Esophagus muscularis mucosa (tissue), 4 donors: ENCODE measurements around the gene UGDH. TPM values are rescaled to one million over a fixed set of nuclear protein-coding genes. Genes with fewer than 3 reads are reported as not detected.
"Not testable (repeated sequence)": the region's sequence is repeated elsewhere in the genome, so short reads cannot be mapped to it uniquely, and the experiment has no call there.

Source experiments
- DNase-seq: peaks from one replicate; pipeline ENCODE4 v3.0.0-alpha.2; 2017; ENCODE audit errors: extremely low spot score
- H3K27ac ChIP-seq, 4 donors: fragments of 200-600 bp; sonication (generic); replicated peaks in 1 of 4; 1 replicate in 3 of 4; 2 replicates in 1 of 4; pipeline ENCODE4 v1.5.1; 2016 to 2019; ENCODE audit warnings: mild to moderate bottlenecking in 1 of 4
- H3K27me3 ChIP-seq, 4 donors: fragments of 200-600 bp; sonication (generic); one replicate each; pipeline versions ENCODE4 v1.5.1 to v1.6.0; 2016 to 2019
- H3K36me3 ChIP-seq, 4 donors: fragments of 200-600 bp; sonication (generic); one replicate each; pipeline ENCODE4 v1.5.1; 2016 to 2019
- H3K4me1 ChIP-seq, 4 donors: fragments of 200-600 bp; sonication (generic); one replicate each; pipeline ENCODE4 v1.5.1; 2016 to 2019
- H3K4me3 ChIP-seq, 4 donors: fragments of 200-600 bp; sonication (generic); 1 replicate in 2 of 4; 2 replicates in 2 of 4; pipeline ENCODE4 v1.5.1; 2016 to 2019; ENCODE audit warnings: mild to moderate bottlenecking in 4 of 4, moderate library complexity in 1 of 4
- H3K9me3 ChIP-seq, 4 donors: fragments of 200-600 bp; sonication (generic); 1 replicate in 3 of 4; 2 replicates in 1 of 4; pipeline ENCODE4 v1.5.1; 2016 to 2019
- CTCF ChIP-seq, 3 experiments: fragments of 200-600 bp in 2 of 3; fragments of 450-650 bp in 1 of 3; sonication (generic) in 2 of 3; IDR thresholded peaks; one replicate each; pipeline ENCODE4 v1.5.1; 2017 to 2019; ENCODE audit warnings: antibody characterized with exemption in 3 of 3, mild to moderate bottlenecking in 2 of 3, moderate library complexity in 1 of 3
- EP300 ChIP-seq: sonication (generic); formaldehyde crosslinking; IDR thresholded peaks from one replicate; pipeline ENCODE4 v1.6.1; 2017; ENCODE audit warnings: antibody characterized with exemption
- POLR2A ChIP-seq: fragments of 450-650 bp; IDR thresholded peaks from one replicate; pipeline ENCODE4 v1.6.1; 2017; ENCODE audit warnings: antibody characterized with exemption, moderate library complexity, mild to moderate bottlenecking, low read depth
- POLR2AphosphoS5 ChIP-seq, 2 donors: sonication (generic); formaldehyde crosslinking; IDR thresholded peaks; one replicate each; pipeline ENCODE4 v1.6.1; 2017; ENCODE audit warnings: antibody characterized with exemption in 2 of 2
- WGBS: methylation state at CpG from one replicate; pipeline ENCODE4 v1.1.5; 2018; 5-methylcytosine and 5-hydroxymethylcytosine counted together
- intact Hi-C: fragments of 100-400 bp; cut with DNase I; formaldehyde crosslinking; loops from one replicate; pipeline ENCODE4 v1.15.1; 2023
- total RNA-seq, 4 donors: library from RNA; depleted of rRNA; stranded (reverse); fragments of >200 nt; gene quantifications; one replicate each; pipeline versions ENCODE4 v1.1.0 to v1.2.1, GENCODE V29; 2016

Gene UGDH
- total RNA-seq, 4 donors from 2014 or later: 36.4 to 180 (median 42.1) TPM

DNA sequence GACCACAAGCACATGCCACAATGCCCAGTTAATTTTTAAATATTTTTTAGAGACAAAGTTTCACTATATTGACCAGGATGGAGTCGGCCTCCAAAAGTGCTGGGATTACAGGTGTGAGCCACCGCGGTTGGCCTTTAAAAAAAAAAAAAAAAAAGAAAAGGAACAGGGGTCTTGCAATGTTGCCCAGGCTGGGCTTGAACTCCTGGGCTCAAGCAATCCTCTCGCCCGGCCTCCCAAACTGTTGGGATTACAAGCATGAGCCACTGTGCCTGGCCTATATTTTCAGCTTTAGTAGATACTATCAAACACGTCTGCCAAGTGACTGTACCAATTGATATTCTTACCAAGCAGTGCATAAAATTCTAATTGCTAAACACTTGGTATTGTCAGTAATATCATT, 8.8 kb downstream of the UGDH start:
- no peak for DNase-seq
- Histone ChIP-seq H3K9me3 (no peaks in the 10 kb centered on the region), H3K4me3 (no peak overlapping the region), H3K36me3 (peaks cover 6 to 49% (median 27%) of the 10 kb centered on the region in 4 donors), H3K27me3 (no peaks in the 10 kb centered on the region), H3K27ac (no peak overlapping the region), H3K4me1 (peaks cover 0 to 7% (median 2%) of the 10 kb centered on the region in 4 donors)
- intact Hi-C loops: no loop called here
- 93% methylated on average over 6 of the region's 6 CpGs for WGBS
- TF ChIP-seq EP300: no peak
- no peak for TF ChIP-seq POLR2A
- TF ChIP-seq POLR2AphosphoS5 (IDR thresholded peaks at IDR 0.05): no peak
- TF ChIP-seq CTCF (IDR thresholded peaks at IDR 0.05): no peak

DNA sequence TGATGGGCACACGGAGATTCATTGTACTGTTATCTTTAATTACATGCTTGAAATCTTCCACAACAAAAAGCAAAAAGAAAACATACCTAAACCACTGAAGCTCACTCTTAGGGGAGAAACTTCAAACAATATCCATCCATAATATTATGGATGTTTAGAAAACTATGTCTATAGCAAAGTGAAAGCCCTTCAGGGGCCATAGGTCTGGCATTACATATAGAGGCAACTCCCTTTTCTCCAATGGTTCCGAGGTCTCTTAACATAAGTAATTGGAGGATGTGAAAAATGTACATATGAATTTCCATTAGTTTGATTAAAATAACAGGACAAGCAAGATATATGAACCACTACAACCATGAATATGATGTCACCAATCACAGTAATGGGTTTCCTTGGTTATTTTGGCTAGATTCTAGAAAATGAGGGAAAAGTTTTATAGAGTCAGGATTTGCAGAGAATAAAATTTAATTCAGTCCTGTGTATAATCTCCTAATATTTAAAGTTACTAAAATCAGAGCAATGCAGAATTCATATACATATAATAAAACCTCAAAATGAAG, 10.8 kb downstream of the UGDH start:
- H3K36me3 ChIP-seq: peaks cover 6 to 69% (median 39%) of the 10 kb centered on the region in 4 donors
- no peaks in the 10 kb centered on the region for H3K4me1 ChIP-seq
- H3K9me3 ChIP-seq: no peaks in the 10 kb centered on the region
- no peak for DNase-seq
- intact Hi-C loops: no loop called here
- H3K4me3 ChIP-seq: no peak overlapping the region
- WGBS: 97% methylated on average over 2 of the region's 2 CpGs
- no peak overlapping the region for H3K27ac ChIP-seq
- TF ChIP-seq EP300 (no peak), POLR2AphosphoS5 (IDR thresholded peaks at IDR 0.05) (no peak), POLR2A (no peak), CTCF (IDR thresholded peaks at IDR 0.05) (no peak)
- no peaks in the 10 kb centered on the region for H3K27me3 ChIP-seq

DNA sequence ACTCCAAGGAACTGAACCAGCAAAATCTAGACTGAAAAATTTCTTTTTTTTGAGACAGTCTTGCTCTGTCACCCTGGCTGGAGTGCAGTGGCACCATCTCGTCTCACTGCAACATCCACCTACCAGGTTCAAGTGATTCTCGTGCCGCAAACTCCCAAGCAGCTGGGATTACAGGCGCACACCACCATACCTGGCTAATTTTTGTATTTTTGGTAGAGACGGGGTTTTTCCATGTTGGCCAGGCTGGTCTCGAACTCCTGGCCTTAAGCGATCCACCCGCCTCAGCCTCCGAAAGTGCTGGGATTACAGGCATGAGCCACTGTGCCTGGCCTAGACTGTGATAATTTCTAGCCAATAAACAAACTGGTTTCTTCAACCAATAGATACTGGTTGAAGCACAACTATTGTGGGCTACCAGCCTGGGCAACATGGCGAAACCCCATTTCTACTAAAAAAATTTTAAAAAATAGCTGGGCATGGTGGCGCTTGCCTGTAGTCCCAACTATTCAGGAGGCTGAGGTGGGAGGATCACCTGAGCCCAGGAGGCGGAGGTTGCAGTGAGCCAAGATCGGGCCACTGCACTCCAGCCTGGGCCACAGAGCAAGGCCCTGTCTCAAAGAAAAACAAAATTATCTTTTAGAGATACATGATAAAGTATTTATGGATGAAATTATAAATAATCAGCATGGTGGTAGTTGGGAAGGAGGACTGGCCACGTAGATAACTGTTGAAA, 11.4 kb downstream of the UGDH start:
- intact Hi-C loops, H3K9me3 ChIP-seq, H3K27ac ChIP-seq, H3K4me1 ChIP-seq, DNase-seq, H3K27me3 ChIP-seq, H3K4me3 ChIP-seq: not testable (repeated sequence)
- H3K36me3 ChIP-seq: peaks cover 8 to 75% (median 43%) of the 10 kb centered on the region in 4 donors
- WGBS: 98% methylated on average over 14 of the region's 14 CpGs

DNA sequence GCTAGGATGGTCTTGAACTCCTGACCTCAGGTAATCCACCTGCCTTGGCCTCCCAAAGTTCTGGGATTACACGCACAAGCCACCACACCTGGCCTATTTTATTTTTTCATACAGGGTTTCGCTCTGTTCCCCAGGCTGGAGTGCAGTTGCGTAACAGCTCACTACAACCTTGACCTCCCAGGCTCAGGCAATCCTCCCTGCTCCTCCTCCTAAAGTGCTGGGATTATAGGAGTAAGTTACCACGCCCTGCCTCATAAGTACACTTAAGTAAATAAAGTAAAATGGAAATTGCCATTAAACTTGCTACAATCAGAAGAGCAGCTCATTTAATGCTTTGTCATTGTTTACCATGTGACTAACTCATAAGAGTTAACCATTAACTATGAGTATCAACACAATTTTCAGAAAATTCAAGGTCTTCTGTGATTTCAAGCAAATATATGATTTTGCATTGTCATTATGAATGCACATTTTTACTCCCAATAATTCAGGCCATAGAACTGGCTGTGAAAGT, 12.3 kb downstream of the UGDH start:
- no peak for TF ChIP-seq EP300
- TF ChIP-seq POLR2AphosphoS5 (IDR thresholded peaks at IDR 0.05): no peak
- TF ChIP-seq CTCF (IDR thresholded peaks at IDR 0.05): no peak
- no peak for TF ChIP-seq POLR2A
- H3K9me3 ChIP-seq: no peaks in the 10 kb centered on the region
- DNase-seq: no peak
- intact Hi-C loops: no loop called here
- peaks cover 17 to 80% (median 51%) of the 10 kb centered on the region in 4 donors for H3K36me3 ChIP-seq
- H3K4me1 ChIP-seq: no peaks in the 10 kb centered on the region
- 94% methylated on average over 4 of the region's 4 CpGs for WGBS
- no peaks in the 10 kb centered on the region for H3K27me3 ChIP-seq
- H3K4me3 ChIP-seq: no peak overlapping the region
- H3K27ac ChIP-seq: no peak overlapping the region

DNA sequence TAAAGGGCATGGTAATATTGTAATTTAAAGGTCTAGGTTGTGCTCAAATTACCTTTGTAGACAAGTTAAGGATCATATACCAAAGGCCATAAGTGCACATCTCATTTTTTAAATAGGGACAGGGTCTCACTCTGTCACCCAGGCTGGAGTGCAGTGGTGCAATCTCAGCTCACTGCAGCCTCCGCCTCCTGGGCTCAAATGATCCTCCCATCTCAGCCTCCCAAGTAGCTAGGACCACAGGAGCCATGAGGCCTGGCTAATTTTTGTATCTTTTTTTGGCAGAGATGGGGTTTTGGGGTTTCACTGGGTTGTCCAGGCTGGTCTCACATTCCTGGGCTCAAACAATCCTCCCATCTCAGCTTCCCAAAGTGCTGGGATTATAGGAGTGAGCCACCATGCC, 13.0 kb downstream of the UGDH start:
- H3K9me3 ChIP-seq, H3K4me3 ChIP-seq, H3K4me1 ChIP-seq, intact Hi-C loops, DNase-seq, H3K27me3 ChIP-seq, H3K27ac ChIP-seq: not testable (repeated sequence)
- peaks cover 23 to 80% (median 55%) of the 10 kb centered on the region in 4 donors for H3K36me3 ChIP-seq
- 100% methylated on average over 1 of the region's 1 CpG for WGBS
